ENCODE results near the gene PTPRCAP.
"Not testable (repeated sequence)": the region's sequence is repeated elsewhere in the genome, so short reads cannot be mapped to it uniquely, and the experiment has no call there.

PTPRCAP gene

GRCh38 chr11:67440229-67441097, 3.0 kb upstream of the PTPRCAP start:
- no peak for DNase-seq

- DNase-seq = peak; percentile 70
Observed at GRCh38 chr11:67439321-67440228, 2.1 kb upstream of the PTPRCAP start.

GRCh38 chr11:67438158-67438902, 848 bp upstream of the PTPRCAP start:
- DNase-seq = no peak

DNA sequence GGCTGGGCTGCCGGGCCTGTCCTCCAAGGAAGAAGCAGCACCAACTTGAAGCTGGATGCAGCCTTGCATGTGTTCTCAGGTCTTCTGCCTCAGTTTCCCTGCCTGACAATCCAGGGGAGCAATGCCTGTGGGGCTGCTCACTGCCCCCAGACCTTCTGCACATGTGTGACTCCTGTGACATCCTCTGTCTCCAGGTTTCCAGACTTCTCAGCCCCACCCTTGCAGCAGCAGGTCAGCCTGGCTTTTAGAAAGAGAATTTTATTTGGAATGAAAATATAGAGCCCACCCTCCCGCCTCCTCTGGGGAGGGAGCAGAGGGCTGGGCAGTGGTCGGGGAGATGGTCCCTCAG, 301 bp upstream of the PTPRCAP start:
- DNase-seq = no peak

- DNase-seq = no peak
Observed at GRCh38 chr11:67436459-67437081, 912 bp downstream of the PTPRCAP start.

GRCh38 chr11:67435727-67436458, 1.6 kb downstream of the PTPRCAP start:
- DNase-seq = no peak

DNA sequence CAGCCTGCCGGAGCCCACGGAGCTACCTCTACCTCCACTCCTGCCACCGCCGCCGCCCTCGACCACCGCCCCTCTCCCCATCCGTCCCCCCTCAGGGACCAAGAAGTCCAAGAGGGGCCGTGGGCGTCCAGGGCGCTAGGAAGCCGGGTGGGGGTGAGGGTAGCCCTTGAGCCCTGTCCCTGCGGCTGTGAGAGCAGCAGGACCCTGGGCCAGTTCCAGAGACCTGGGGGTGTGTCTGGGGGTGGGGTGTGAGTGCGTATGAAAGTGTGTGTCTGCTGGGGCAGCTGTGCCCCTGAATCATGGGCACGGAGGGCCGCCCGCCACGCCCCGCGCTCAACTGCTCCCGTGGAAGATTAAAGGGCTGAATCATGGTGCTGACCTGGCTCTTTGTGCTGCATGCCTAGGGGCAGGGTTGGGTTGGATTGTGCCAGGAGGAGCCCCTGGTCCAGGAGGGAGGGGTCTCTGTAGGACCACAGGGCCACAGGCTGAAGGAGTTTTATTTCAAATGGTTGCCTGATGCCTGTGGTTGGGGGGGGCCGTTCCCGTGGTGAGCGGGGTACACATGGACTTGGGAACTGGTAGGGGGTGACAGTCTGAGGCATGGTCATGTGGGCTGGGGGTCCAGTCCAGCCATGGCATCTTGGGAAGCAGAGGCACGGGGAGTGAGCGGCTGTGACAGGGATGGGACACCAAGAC, 2.3 kb downstream of the PTPRCAP start:
- DNase-seq = no peak

- DNase-seq = no peak
Observed at GRCh38 chr11:67434395-67434881, 3.0 kb downstream of the PTPRCAP start.

GRCh38 chr11:67433536-67434394, 3.7 kb downstream of the PTPRCAP start:
- DNase-seq = no peak

DNA sequence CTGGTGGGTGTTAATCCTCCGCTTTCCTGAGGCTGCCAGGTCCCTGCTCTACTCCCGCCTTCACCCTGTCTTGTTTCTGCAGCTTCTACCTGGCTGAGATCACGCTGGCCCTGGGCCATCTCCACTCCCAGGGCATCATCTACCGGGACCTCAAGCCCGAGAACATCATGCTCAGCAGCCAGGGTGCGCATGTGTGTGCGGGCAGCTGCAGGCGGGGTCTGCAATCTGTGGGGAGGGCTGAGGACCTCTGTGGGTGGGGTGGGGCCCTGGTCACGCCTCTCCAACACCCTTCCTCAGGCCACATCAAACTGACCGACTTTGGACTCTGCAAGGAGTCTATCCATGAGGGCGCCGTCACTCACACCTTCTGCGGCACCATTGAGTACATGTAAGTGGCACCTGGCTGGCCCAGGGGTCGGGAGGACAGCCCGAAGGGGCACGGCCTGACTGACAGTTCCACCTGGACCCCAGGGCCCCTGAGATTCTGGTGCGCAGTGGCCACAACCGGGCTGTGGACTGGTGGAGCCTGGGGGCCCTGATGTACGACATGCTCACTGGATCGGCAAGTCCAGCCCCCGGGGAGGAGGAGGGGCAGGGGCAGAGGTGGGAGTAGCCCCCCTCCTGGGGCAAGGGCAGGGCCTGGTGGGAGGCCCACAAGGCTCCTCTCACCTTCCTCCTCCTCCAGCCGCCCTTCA, 4.7 kb downstream of the PTPRCAP start:
- DNase-seq = no peak

DNA sequence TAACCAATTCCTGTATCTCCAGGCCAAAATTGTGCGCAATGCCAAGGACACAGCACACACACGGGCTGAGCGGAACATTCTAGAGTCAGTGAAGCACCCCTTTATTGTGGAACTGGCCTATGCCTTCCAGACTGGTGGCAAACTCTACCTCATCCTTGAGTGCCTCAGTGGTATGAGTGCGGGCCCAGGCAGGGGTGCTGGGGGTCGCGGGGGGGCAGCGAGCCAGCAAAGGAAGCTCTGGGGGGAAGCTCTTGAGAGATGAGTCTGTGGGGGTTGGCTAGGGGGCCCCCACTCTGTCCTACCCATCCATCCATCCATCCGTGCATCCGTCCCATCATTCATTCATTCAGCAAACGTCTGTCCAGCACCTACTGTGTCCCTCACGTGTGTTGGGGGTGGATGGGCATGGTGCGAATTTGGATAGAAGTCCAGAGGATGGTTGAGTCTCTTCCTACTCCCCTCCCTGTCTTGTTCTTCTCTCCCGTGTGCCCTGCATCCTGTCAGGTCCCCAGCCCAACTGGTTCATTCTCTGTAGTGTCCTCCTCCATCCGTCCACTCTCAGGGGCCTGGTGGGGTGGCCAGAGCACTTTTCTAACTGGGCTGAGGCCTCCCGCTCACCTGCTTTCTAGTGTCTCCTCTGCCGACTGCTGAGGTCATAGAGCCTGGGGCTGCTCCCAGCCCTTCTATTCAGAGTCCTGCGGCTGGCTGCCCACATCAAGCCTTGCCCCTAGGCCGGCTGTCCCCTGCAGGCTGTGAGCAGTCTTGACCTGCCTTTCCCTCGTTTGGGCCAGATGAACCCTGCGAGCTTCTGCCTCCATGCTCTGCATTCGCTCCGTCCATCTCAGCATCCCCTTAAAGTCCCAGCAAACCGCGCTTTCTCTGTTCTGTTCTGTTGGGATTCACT, 5.9 kb downstream of the PTPRCAP start:
- DNase-seq = no peak

- no peak for DNase-seq
Observed at GRCh38 chr11:67429722-67430121, 7.8 kb downstream of the PTPRCAP start.

- no peak for DNase-seq
Observed at GRCh38 chr11:67429038-67429668, 8.3 kb downstream of the PTPRCAP start.

DNA sequence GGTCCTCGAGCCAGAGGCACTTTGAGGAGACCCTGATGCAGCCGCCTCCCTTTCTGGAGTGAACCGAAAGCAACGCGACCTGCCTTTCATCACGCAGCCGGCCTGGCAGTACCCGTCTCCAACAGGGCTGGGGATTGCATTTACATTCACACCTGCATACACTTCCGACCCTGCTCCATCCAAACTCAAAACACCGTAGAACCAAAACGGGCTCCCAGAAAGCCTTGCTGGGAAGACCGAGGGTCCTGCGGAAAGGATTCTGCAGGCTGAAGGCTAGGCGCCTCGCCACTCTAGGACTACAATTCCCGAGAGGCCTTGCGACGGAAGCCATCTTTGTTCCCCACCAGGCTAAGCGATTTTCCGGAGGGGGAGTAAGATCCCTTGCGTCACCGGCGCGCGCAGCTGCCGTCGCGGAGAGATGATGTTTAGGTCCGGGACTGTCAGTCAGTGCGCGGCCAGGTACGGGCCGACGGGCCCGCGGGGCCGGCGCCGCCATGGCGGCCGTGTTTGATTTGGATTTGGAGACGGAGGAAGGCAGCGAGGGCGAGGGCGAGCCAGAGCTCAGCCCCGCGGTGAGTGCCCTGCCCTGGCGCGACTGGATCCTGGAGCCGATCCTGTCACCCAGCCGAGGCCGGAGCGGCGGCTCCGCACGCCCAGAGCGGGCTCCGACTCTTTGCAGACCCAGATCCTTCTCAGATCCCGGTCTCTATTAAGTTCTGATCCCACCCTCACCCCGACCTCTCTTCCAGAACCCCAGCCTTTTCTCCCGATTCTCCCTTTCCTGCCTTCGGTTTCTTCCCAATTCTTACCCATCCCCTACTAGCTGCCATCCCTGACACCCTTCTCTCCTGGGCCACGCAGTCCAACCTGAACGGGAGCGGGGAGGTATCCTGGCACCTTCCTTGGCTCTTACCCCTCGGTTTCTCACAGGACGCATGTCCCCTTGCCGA, 9.2 kb downstream of the PTPRCAP start, which contains the start of gene RPS6KB2:
Gene RPS6KB2 (plus strand): TSS at position 443 of the 950 bp plus-strand sequence. CDS start 52 bp downstream, at position 495.
- peak; percentile 98 for DNase-seq

- not testable (repeated sequence) for DNase-seq
Observed at GRCh38 chr11:67427364-67427859, 10.1 kb downstream of the PTPRCAP start.

DNA sequence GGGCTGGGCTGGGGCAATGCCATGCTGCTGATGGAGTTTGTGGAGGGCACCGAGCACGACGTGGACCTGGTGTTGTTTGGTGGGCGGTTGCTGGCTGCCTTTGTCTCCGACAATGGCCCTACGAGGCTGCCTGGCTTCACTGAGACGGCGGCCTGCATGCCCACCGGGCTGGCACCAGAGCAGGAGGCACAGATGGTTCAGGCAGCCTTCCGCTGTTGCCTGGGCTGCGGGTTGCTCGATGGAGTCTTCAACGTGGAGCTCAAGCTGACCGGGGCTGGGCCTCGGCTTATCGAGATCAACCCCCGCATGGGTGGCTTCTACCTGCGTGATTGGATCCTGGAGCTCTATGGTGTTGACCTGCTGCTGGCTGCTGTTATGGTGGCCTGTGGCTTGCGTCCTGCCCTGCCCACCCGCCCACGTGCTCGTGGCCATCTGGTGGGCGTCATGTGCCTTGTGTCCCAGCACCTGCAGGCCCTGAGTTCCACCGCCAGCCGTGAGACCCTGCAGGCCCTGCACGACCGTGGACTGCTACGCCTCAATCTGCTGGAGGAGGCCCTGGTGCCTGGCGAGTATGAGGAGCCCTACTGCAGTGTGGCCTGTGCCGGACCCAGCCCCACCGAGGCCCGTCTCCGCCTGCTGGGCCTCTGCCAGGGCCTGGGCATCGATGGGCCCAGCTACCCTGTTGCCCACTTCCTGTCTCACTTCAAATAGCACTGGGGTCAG, 13.4 kb downstream of the PTPRCAP start:
- no peak for DNase-seq

All from suppressor macrophage treated with lipopolysaccharide for 4 hours (primary cell).